ENCODE data around the gene KIT. TPM values are rescaled to one million over a fixed set of nuclear protein-coding genes. Genes with fewer than 3 reads are reported as not detected.

Gene KIT
- total and polyA plus RNA-seq, 2 donors from 2014 or later = 7.7 to 38.1 TPM

DNA sequence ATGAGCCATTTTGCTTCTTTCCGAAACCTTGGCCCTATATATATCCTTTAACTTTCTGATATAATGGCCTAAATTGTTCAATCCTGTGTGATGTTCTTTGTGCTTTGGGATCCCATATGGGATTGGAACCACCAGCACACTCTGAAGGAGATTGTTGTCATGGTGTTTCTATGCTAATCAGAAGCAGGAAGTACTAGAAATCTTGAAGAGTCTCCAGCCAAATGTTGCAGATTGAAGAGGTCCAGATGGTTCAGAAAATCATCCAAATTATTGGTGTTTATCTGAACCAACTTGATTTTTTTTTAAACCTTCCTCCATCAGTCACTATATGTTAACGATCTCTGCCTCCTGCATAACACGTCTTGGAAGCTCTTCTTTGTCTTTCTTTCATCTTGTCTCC, 72.8 kb downstream of the KIT start:
- DNase-seq (no peak), FAIRE-seq (no peak)
- H3K4me3 ChIP-seq (ENCODE audit: low read length in 3 of 3) = no peak overlapping the region
- no peaks in the 10 kb centered on the region for H3K36me3 ChIP-seq (ENCODE audit: control insufficient read depth in 2 of 3, insufficient read depth in 3 of 3, low read length in 3 of 3)
- no peak for TF ChIP-seq CTCF (IDR thresholded peaks at IDR 0.05; ENCODE audit: borderline replicate concordance, extremely low read depth, insufficient read depth)
- no peak overlapping the region for H3K9ac ChIP-seq (ENCODE audit: low read length in 3 of 3)
- no peaks in the 10 kb centered on the region for H3K27me3 ChIP-seq (ENCODE audit: control insufficient read depth, insufficient read depth, low read length)
- H3K4me1 ChIP-seq (ENCODE audit: control insufficient read depth in 2 of 3, insufficient read depth in 2 of 3, low read depth in 1 of 3, low read length in 3 of 3) = peaks cover 0 to 9% (median 5%) of the 10 kb centered on the region in 3 donors
- H3K9me3 ChIP-seq (ENCODE audit: control insufficient read depth in 2 of 3, insufficient read depth in 1 of 3, low read length in 3 of 3) = no peaks in the 10 kb centered on the region
- intact Hi-C loops (cut with DNase I) = no loop called here
- H3K27ac ChIP-seq (ENCODE audit: low read depth in 2 of 2, low read length in 2 of 2) = no peak overlapping the region

DNA sequence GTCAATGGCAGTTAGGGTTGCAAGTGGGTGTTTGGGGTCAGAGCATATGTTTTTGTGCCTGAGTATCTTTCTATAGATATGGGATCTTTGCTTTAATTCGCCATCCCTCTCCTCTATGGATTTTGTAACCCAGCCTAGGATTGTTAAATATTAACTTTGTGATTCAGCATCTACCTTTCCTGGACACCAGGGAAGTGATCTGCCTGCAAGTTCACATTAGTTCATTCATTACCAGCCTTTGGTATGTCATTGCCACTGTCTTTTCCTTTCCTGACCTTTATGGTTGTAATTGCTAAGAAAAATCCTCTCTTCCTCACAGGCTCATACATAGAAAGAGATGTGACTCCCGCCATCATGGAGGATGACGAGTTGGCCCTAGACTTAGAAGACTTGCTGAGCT, 73.8 kb downstream of the KIT start:
- H3K9ac ChIP-seq (ENCODE audit: low read length in 3 of 3) = no peak overlapping the region
- intact Hi-C loops (cut with DNase I) = no loop called here
- H3K27me3 ChIP-seq (ENCODE audit: control insufficient read depth, insufficient read depth, low read length) = no peaks in the 10 kb centered on the region
- DNase-seq = no peak
- H3K27ac ChIP-seq (ENCODE audit: low read depth in 2 of 2, low read length in 2 of 2) = no peak overlapping the region
- no peaks in the 10 kb centered on the region for H3K36me3 ChIP-seq (ENCODE audit: control insufficient read depth in 2 of 3, insufficient read depth in 3 of 3, low read length in 3 of 3)
- no peak for TF ChIP-seq CTCF (IDR thresholded peaks at IDR 0.05; ENCODE audit: borderline replicate concordance, extremely low read depth, insufficient read depth)
- no peak overlapping the region for H3K4me3 ChIP-seq (ENCODE audit: low read length in 3 of 3)
- H3K4me1 ChIP-seq (ENCODE audit: control insufficient read depth in 2 of 3, insufficient read depth in 2 of 3, low read depth in 1 of 3, low read length in 3 of 3) = peaks cover 0 to 9% (median 5%) of the 10 kb centered on the region in 3 donors
- H3K9me3 ChIP-seq (ENCODE audit: control insufficient read depth in 2 of 3, insufficient read depth in 1 of 3, low read length in 3 of 3) = no peaks in the 10 kb centered on the region
- FAIRE-seq = no peak

- Histone ChIP-seq H3K27ac (ENCODE audit: low read depth in 2 of 2, low read length in 2 of 2) (no peak overlapping the region), H3K4me3 (ENCODE audit: low read length in 3 of 3) (no peak overlapping the region), H3K9me3 (ENCODE audit: control insufficient read depth in 2 of 3, insufficient read depth in 1 of 3, low read length in 3 of 3) (no peaks in the 10 kb centered on the region), H3K27me3 (ENCODE audit: control insufficient read depth, insufficient read depth, low read length) (no peaks in the 10 kb centered on the region), H3K36me3 (ENCODE audit: control insufficient read depth in 2 of 3, insufficient read depth in 3 of 3, low read length in 3 of 3) (no peaks in the 10 kb centered on the region), H3K4me1 (ENCODE audit: control insufficient read depth in 2 of 3, insufficient read depth in 2 of 3, low read depth in 1 of 3, low read length in 3 of 3) (peaks cover 0 to 9% (median 5%) of the 10 kb centered on the region in 3 donors), H3K9ac (ENCODE audit: low read length in 3 of 3) (no peak overlapping the region)
- DNase-seq = peak in 2 of 5 donors; percentile 4 to 27
- intact Hi-C loops (cut with DNase I) = no loop called here
- FAIRE-seq = no peak
- TF ChIP-seq CTCF (IDR thresholded peaks at IDR 0.05; ENCODE audit: borderline replicate concordance, extremely low read depth, insufficient read depth) = no peak
These were observed 74.2 kb downstream of the KIT start for GRCh38 chr4:54731976-54732375.

DNA sequence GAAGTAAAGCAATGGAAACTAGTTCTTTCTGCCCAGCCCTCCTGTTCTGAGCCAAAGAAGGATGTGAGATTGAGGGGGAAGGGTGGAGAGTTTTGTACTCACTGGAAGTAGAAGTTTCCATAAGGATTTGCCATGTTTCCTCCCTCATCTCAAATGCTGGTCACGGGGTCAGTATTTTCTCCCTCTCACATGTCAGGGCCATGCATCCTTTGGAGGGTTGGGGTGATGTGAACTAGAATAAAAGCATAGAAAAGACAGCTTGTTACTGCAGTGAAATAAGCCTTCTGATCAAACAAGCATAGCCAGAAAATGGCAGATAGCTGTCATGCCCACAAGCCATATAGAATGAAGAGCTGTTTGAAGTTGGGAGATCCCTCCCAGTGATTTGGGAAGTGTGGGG, 79.7 kb downstream of the KIT start:
- intact Hi-C loops (cut with DNase I) = no loop called here

More for the DNA sequence above, 79.7 kb downstream of the KIT start:
- Histone ChIP-seq H3K9ac (ENCODE audit: low read length in 3 of 3) (no peak overlapping the region), H3K36me3 (ENCODE audit: control insufficient read depth in 2 of 3, insufficient read depth in 3 of 3, low read length in 3 of 3) (no peaks in the 10 kb centered on the region), H3K27ac (ENCODE audit: low read depth in 2 of 2, low read length in 2 of 2) (no peak overlapping the region), H3K4me1 (ENCODE audit: control insufficient read depth in 2 of 3, insufficient read depth in 2 of 3, low read depth in 1 of 3, low read length in 3 of 3) (no peaks in the 10 kb centered on the region), H3K27me3 (ENCODE audit: control insufficient read depth, insufficient read depth, low read length) (no peaks in the 10 kb centered on the region), H3K9me3 (ENCODE audit: control insufficient read depth in 2 of 3, insufficient read depth in 1 of 3, low read length in 3 of 3) (no peaks in the 10 kb centered on the region), H3K4me3 (ENCODE audit: low read length in 3 of 3) (no peak overlapping the region)
- TF ChIP-seq CTCF (IDR thresholded peaks at IDR 0.05; ENCODE audit: borderline replicate concordance, extremely low read depth, insufficient read depth) = no peak
- peak in 1 of 5 donors; percentile 4 for DNase-seq
- FAIRE-seq = no peak
